Trophoblast cell (in vitro differentiated cells and primary cell): ENCODE measurements around the gene SLC6A9.
A peak's percentile ranks its signal among the peaks of the same experiment; 100 is the strongest.

Experiments used
- DNase-seq, 2 donors: peaks; one replicate each; pipeline ENCODE4 v3.0.0-alpha.2; 2016
- H2AFZ ChIP-seq: 2 replicates; pipeline ENCODE4 v1.6.1; 2013; ENCODE audit warnings: low read length, moderate library complexity, mild to moderate bottlenecking; ENCODE audit not compliant: insufficient read depth, poor library complexity
- H2AK5ac ChIP-seq: 2 replicates; pipeline ENCODE4 v1.6.1; 2013; ENCODE audit warnings: mild to moderate bottlenecking, low read length
- H2BK120ac ChIP-seq: 2 replicates; pipeline ENCODE4 v1.6.1; 2013; ENCODE audit warnings: low read length, mild to moderate bottlenecking, moderate library complexity; ENCODE audit not compliant: insufficient read depth, poor library complexity
- H2BK12ac ChIP-seq: 2 replicates; pipeline ENCODE4 v1.6.1; 2013; ENCODE audit warnings: mild to moderate bottlenecking, low read length, moderate library complexity
- H2BK5ac ChIP-seq: 2 replicates; pipeline ENCODE4 v1.6.1; 2013; ENCODE audit warnings: low read length, low read depth, moderate library complexity, mild to moderate bottlenecking; ENCODE audit not compliant: poor library complexity
- H3K14ac ChIP-seq: 2 replicates; pipeline ENCODE4 v1.6.1; 2013; ENCODE audit warnings: mild to moderate bottlenecking, low read length
- H3K18ac ChIP-seq: 2 replicates; pipeline ENCODE4 v1.6.1; 2013; ENCODE audit warnings: mild to moderate bottlenecking, low read length
- H3K23ac ChIP-seq: 2 replicates; pipeline ENCODE4 v1.6.1; 2013; ENCODE audit warnings: low read length
- H3K27ac ChIP-seq: 2 replicates; pipeline ENCODE4 v1.5.1; 2013; ENCODE audit warnings: low read depth, mild to moderate bottlenecking, inconsistent platforms, low read length, moderate library complexity
- H3K27me3 ChIP-seq: 2 replicates; pipeline ENCODE4 v1.6.1; 2013; ENCODE audit warnings: inconsistent platforms, mild to moderate bottlenecking, low read length, moderate library complexity; ENCODE audit not compliant: insufficient read depth
- H3K36me3 ChIP-seq, 2 experiments: 1 replicate in 1 of 2; 2 replicates in 1 of 2; pipeline ENCODE4 v1.6.1; 2013; ENCODE audit warnings: low read length in 2 of 2, mild to moderate bottlenecking in 2 of 2, moderate library complexity in 1 of 2; ENCODE audit not compliant: insufficient read depth in 2 of 2, control insufficient read depth in 1 of 2
- H3K4ac ChIP-seq: 2 replicates; pipeline ENCODE4 v1.6.1; 2013; ENCODE audit warnings: low read depth, mild to moderate bottlenecking, low read length, moderate library complexity
- H3K4me1 ChIP-seq, 2 experiments: 1 replicate in 1 of 2; 2 replicates in 1 of 2; pipeline ENCODE4 v1.6.1; 2013; ENCODE audit warnings: low read length in 2 of 2, mild to moderate bottlenecking in 2 of 2, moderate library complexity in 1 of 2; ENCODE audit not compliant: insufficient read depth in 2 of 2, control insufficient read depth in 1 of 2
- H3K4me2 ChIP-seq: 2 replicates; pipeline ENCODE4 v1.6.1; 2013; ENCODE audit warnings: inconsistent platforms, mild to moderate bottlenecking, low read length, moderate library complexity
- H3K4me3 ChIP-seq: 2 replicates; pipeline ENCODE4 v1.5.1; 2013; ENCODE audit warnings: mild to moderate bottlenecking, low read depth, low read length, inconsistent platforms
- H3K79me1 ChIP-seq: one replicate; pipeline ENCODE4 v1.6.1; 2013; ENCODE audit warnings: low read length
- H3K79me2 ChIP-seq: 2 replicates; pipeline ENCODE4 v1.6.1; 2013; ENCODE audit warnings: low read length, mild to moderate bottlenecking; ENCODE audit not compliant: control insufficient read depth, insufficient read depth, poor library complexity
- H3K9ac ChIP-seq: 2 replicates; pipeline ENCODE4 v1.6.1; 2013; ENCODE audit warnings: mild to moderate bottlenecking, low read length
- H3K9me3 ChIP-seq: 2 replicates; pipeline ENCODE4 v1.6.1; 2013; ENCODE audit warnings: low read depth, mild to moderate bottlenecking, control low read depth, inconsistent platforms, low read length; ENCODE audit not compliant: insufficient read depth
- H4K12ac ChIP-seq: 2 replicates; pipeline ENCODE4 v1.6.1; 2013; ENCODE audit warnings: low read depth, mild to moderate bottlenecking, low read length, moderate library complexity
- H4K8ac ChIP-seq: 2 replicates; pipeline ENCODE4 v1.6.1; 2013; ENCODE audit warnings: low read depth, mild to moderate bottlenecking, low read length, moderate library complexity
- H4K91ac ChIP-seq: one replicate; pipeline ENCODE4 v1.6.1; 2013; ENCODE audit warnings: low read depth, mild to moderate bottlenecking, low read length, moderate library complexity
- WGBS: extraction: QIAGEN DNeasy Blood & Tissue Kit; methylation state at CpG from one replicate; pipeline ENCODE4 v1.1.7; 2013; ENCODE audit warnings: missing lambda C conversion rate; ENCODE audit not compliant: insufficient read length, insufficient coverage; ENCODE audit errors: extremely low coverage; 5-methylcytosine and 5-hydroxymethylcytosine counted together

Gene SLC6A9

GRCh38 chr1:43986712-43987111, 44.5 kb downstream of the SLC6A9 start:
- H3K9ac ChIP-seq: no peak overlapping the region

DNA sequence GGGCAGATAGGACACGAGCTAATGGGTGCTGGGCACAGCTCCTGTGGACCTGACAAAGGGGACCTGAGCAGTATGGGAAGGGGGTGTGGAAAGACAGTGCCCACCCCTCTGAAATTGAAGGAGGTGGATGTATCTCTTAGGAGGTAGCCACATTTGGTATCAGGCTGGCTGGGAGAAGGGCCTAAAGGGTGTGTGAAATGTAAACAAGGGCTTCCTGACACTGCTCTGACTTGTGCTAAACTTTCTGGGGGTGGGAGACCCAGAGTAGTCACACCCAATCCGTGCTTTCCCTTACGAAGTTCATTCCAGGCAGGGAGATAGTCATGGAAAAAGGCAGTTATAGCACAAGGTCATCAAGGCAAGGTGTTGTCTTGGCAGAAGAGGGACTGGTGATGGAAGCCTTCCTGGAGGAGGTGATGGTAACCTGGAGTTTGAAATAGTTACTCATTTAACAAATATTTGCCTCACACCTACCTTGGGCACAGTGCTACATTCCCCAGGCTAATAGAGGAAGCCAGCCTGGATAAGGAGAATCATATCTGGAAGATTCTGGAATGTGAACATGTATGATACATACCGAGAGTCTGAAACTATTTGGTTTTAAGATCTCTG, 45.2 kb downstream of the SLC6A9 start:
- no peak overlapping the region for H4K8ac ChIP-seq
- no peak overlapping the region for H2BK5ac ChIP-seq
- H2AFZ ChIP-seq: no peak overlapping the region
- H3K4ac ChIP-seq: no peak overlapping the region
- no peak overlapping the region for H3K23ac ChIP-seq
- peak; percentile 67 to 93 for DNase-seq
- H3K4me2 ChIP-seq: no peak overlapping the region
- H4K12ac ChIP-seq: no peak overlapping the region
- H4K91ac ChIP-seq: no peak overlapping the region
- no CpG with 5 or more reads among the region's 4 CpGs for WGBS
- no peak overlapping the region for H3K4me3 ChIP-seq
- peaks cover 5% of the 10 kb centered on the region in 2 experiments for H3K4me1 ChIP-seq
- H3K14ac ChIP-seq: no peak overlapping the region
- H3K79me1 ChIP-seq: peaks cover 2% of the 10 kb centered on the region
- H3K27ac ChIP-seq: no peak overlapping the region
- H2BK12ac ChIP-seq: no peak overlapping the region
- no peaks in the 10 kb centered on the region for H3K27me3 ChIP-seq
- peaks cover 3% of the 10 kb centered on the region for H3K9me3 ChIP-seq
- H3K9ac ChIP-seq: no peak overlapping the region
- H2BK120ac ChIP-seq: no peak overlapping the region
- no peak overlapping the region for H3K18ac ChIP-seq
- no peaks in the 10 kb centered on the region for H3K79me2 ChIP-seq
- H2AK5ac ChIP-seq: no peak overlapping the region
- peaks cover 37% of the 10 kb centered on the region in 2 experiments for H3K36me3 ChIP-seq

More at GRCh38 chr1:43986712-43987111, 44.5 kb downstream of the SLC6A9 start:
- Histone ChIP-seq H2BK120ac (no peak overlapping the region), H4K12ac (no peak overlapping the region), H3K9me3 (peaks cover 3% of the 10 kb centered on the region), H3K18ac (no peak overlapping the region), H2AFZ (no peak overlapping the region), H3K27ac (no peak overlapping the region), H3K79me2 (peaks cover under 1% of the 10 kb centered on the region), H3K4me3 (no peak overlapping the region), H3K4ac (no peak overlapping the region), H3K4me1 (peaks cover 5 to 7% of the 10 kb centered on the region in 2 experiments), H3K27me3 (no peaks in the 10 kb centered on the region), H4K91ac (no peak overlapping the region), H3K4me2 (no peak overlapping the region), H3K36me3 (peaks cover 31% of the 10 kb centered on the region in 2 experiments), H3K14ac (no peak overlapping the region), H4K8ac (no peak overlapping the region), H2BK5ac (no peak overlapping the region), H3K23ac (no peak overlapping the region), H3K79me1 (peaks cover 8% of the 10 kb centered on the region), H2BK12ac (no peak overlapping the region), H2AK5ac (no peak overlapping the region)
- peak in 1 of 2 donors; percentile 61 for DNase-seq
- no CpG with 5 or more reads among the region's 6 CpGs for WGBS

GRCh38 chr1:43984855-43985254, 46.4 kb downstream of the SLC6A9 start:
- WGBS: no CpG with 5 or more reads among the region's 16 CpGs

DNA sequence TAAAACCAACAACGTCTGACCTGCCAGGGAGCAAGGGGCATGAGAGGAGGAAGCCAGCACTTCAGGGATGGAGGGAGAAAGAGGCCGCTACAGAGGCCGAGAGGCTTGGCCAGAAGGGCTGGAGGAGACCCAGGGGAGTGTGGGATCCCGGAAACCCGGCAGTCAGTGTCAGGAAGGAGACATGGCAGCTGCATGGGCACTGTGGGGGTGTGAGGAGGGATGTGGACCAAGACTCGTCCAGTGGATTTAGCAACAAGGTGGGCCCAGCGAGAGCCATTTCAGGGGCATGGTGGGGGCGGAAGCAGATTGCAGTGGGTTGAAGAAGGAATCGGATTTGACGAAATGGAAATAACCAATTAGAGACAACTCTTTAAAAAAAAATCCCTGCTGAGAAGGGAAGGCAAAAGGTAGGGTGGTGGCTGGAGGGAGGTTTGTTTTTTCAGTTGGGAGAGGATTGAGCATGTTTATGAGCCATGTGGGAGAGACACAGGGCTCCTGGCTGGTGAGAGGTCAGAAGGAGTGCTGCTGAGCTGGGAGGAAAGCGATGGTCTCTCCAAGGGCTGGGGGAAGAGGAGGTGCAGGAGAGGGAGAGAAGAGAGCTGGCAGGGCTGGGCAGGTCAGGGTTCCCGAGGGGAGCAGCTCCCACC, 47.9 kb downstream of the SLC6A9 start:
- no peaks in the 10 kb centered on the region for H3K27me3 ChIP-seq
- DNase-seq: no peak
- H3K4ac ChIP-seq: no peak overlapping the region
- H3K18ac ChIP-seq: no peak overlapping the region
- H2BK120ac ChIP-seq: no peak overlapping the region
- H3K14ac ChIP-seq: no peak overlapping the region
- H3K9me3 ChIP-seq: peaks cover 3% of the 10 kb centered on the region
- H2AK5ac ChIP-seq: no peak overlapping the region
- peaks cover 7 to 10% of the 10 kb centered on the region in 2 experiments for H3K4me1 ChIP-seq
- H3K36me3 ChIP-seq: peaks cover 38 to 40% of the 10 kb centered on the region in 2 experiments
- H3K23ac ChIP-seq: no peak overlapping the region
- whole genome bisulfite sequencing: no CpG with 5 or more reads among the region's 12 CpGs
- H4K91ac ChIP-seq: no peak overlapping the region
- H3K4me3 ChIP-seq: no peak overlapping the region
- H3K4me2 ChIP-seq: no peak overlapping the region
- peaks cover 9% of the 10 kb centered on the region for H3K79me2 ChIP-seq
- no peak overlapping the region for H4K12ac ChIP-seq
- H2AFZ ChIP-seq: no peak overlapping the region
- peaks cover 8% of the 10 kb centered on the region for H3K79me1 ChIP-seq
- H2BK12ac ChIP-seq: no peak overlapping the region
- no peak overlapping the region for H3K9ac ChIP-seq
- H2BK5ac ChIP-seq: no peak overlapping the region
- H3K27ac ChIP-seq: no peak overlapping the region
- H4K8ac ChIP-seq: no peak overlapping the region

More at GRCh38 chr1:43984855-43985254, 46.4 kb downstream of the SLC6A9 start:
- no peak overlapping the region for H2BK5ac ChIP-seq
- no peak overlapping the region for H3K14ac ChIP-seq
- no peak overlapping the region for H2BK120ac ChIP-seq
- DNase-seq: no peak
- H3K4me2 ChIP-seq: no peak overlapping the region
- H3K27ac ChIP-seq: no peak overlapping the region
- no peaks in the 10 kb centered on the region for H3K27me3 ChIP-seq
- H4K12ac ChIP-seq: no peak overlapping the region
- H2BK12ac ChIP-seq: no peak overlapping the region
- H3K23ac ChIP-seq: no peak overlapping the region
- peaks cover 3% of the 10 kb centered on the region for H3K79me1 ChIP-seq
- peaks cover 3% of the 10 kb centered on the region for H3K9me3 ChIP-seq
- no peak overlapping the region for H2AFZ ChIP-seq
- H3K36me3 ChIP-seq: peaks cover 38 to 40% of the 10 kb centered on the region in 2 experiments
- H2AK5ac ChIP-seq: no peak overlapping the region
- H3K4me3 ChIP-seq: no peak overlapping the region
- H3K4ac ChIP-seq: no peak overlapping the region
- H3K9ac ChIP-seq: no peak overlapping the region
- H3K18ac ChIP-seq: no peak overlapping the region
- peaks cover 5 to 8% of the 10 kb centered on the region in 2 experiments for H3K4me1 ChIP-seq
- peaks cover 3% of the 10 kb centered on the region for H3K79me2 ChIP-seq
- H4K91ac ChIP-seq: no peak overlapping the region
- no peak overlapping the region for H4K8ac ChIP-seq
